Neural cell (in vitro differentiated cells): ENCODE measurements around the gene TFDP1. TPM values are rescaled to one million over a fixed set of nuclear protein-coding genes. Genes with fewer than 3 reads are reported as not detected.

Experiments
- H2AFZ ChIP-seq: fragments of 200-600, 300-800 bp; sonication (generic), shearing (Covaris generic); 2 replicates; pipeline ENCODE4 v1.6.0; 2014; ENCODE audit warnings: low read depth, mild to moderate bottlenecking, antibody characterized with exemption, low read length, moderate library complexity
- H3F3A ChIP-seq: fragments of 200-600 bp; shearing (Covaris generic); 2 replicates; pipeline ENCODE4 v1.6.1; 2016; ENCODE audit warnings: mild to moderate bottlenecking, moderate library complexity, mixed read lengths, antibody characterized with exemption, low read length; ENCODE audit not compliant: insufficient read depth, poor library complexity, severe bottlenecking
- H3K27ac ChIP-seq: fragments of 200-600, 300-800 bp; sonication (generic), shearing (Covaris generic); 2 replicates; pipeline ENCODE4 v1.5.1; 2014; ENCODE audit warnings: mild to moderate bottlenecking, low read length, moderate library complexity
- H3K27me3 ChIP-seq: fragments of 300-800, 200-600 bp; sonication (generic), shearing (Covaris generic); 2 replicates; pipeline ENCODE4 v1.6.0; 2014; ENCODE audit warnings: mild to moderate bottlenecking, low read depth, low read length, moderate library complexity; ENCODE audit not compliant: insufficient read depth
- H3K36me3 ChIP-seq: fragments of 300-800, 200-600 bp; sonication (generic), shearing (Covaris generic); 2 replicates; pipeline ENCODE4 v1.5.1; 2014; ENCODE audit warnings: mild to moderate bottlenecking, antibody characterized with exemption, low read length, moderate library complexity; ENCODE audit not compliant: insufficient read depth
- H3K4me2 ChIP-seq: fragments of 300-800, 200-600 bp; sonication (generic), shearing (Covaris generic); 2 replicates; pipeline ENCODE4 v1.6.0; 2014; ENCODE audit warnings: mild to moderate bottlenecking, low read length
- H3K4me3 ChIP-seq: fragments of 300-800, 200-600 bp; sonication (generic), shearing (Covaris generic); 2 replicates; pipeline ENCODE4 v1.5.1; 2014; ENCODE audit warnings: mild to moderate bottlenecking, low read length, moderate library complexity
- H3K79me2 ChIP-seq: fragments of 200-600 bp; shearing (Covaris generic); replicated peaks from 2 replicates; pipeline ENCODE4 v1.6.0; 2014; ENCODE audit warnings: mild to moderate bottlenecking, low read length, moderate library complexity; ENCODE audit not compliant: insufficient read depth
- H3K9ac ChIP-seq: fragments of 300-800, 200-600 bp; sonication (generic), shearing (Covaris generic); 2 replicates; pipeline ENCODE4 v1.6.1; 2016; ENCODE audit warnings: mild to moderate bottlenecking, low read length, mixed read lengths
- H3K9me2 ChIP-seq: fragments of 200-600 bp; shearing (Covaris generic); 2 replicates; pipeline ENCODE4 v1.6.1; 2016; ENCODE audit warnings: mild to moderate bottlenecking, low read length, mixed read lengths; ENCODE audit not compliant: insufficient read depth
- H3K9me3 ChIP-seq: fragments of 200-600, 300-800 bp; sonication (generic), shearing (Covaris generic); 2 replicates; pipeline ENCODE4 v1.6.1; 2016; ENCODE audit warnings: mild to moderate bottlenecking, mixed run types, low read length, moderate library complexity, mixed read lengths
- H4K20me1 ChIP-seq: fragments of 200-600 bp; shearing (Covaris generic); 2 replicates; pipeline ENCODE4 v1.6.1; 2016; ENCODE audit warnings: mild to moderate bottlenecking, mixed run types; ENCODE audit not compliant: insufficient read depth
- EP300 ChIP-seq: fragments of 450-650 bp; conservative IDR thresholded peaks from 2 replicates; pipeline ENCODE4 v1.6.1; 2014; ENCODE audit warnings: antibody characterized with exemption, mild to moderate bottlenecking, moderate library complexity; ENCODE audit not compliant: poor library complexity, severe bottlenecking
- EZH2 ChIP-seq: fragments of 200-600, 300-800 bp; shearing (Covaris generic), sonication (generic); IDR thresholded peaks from 2 replicates; pipeline ENCODE4 v1.6.1; 2014; ENCODE audit warnings: antibody characterized with exemption, low read length, borderline replicate concordance, mild to moderate bottlenecking; ENCODE audit not compliant: insufficient read depth, poor library complexity, severe bottlenecking
- MXI1 ChIP-seq: fragments of 450-650 bp; conservative IDR thresholded peaks from 2 replicates; pipeline ENCODE4 v1.6.1; 2014; ENCODE audit warnings: antibody characterized with exemption, mild to moderate bottlenecking; ENCODE audit not compliant: poor library complexity, severe bottlenecking
- POLR2AphosphoS5 ChIP-seq: IDR thresholded peaks from 2 replicates; pipeline ENCODE4 v1.6.1; 2012
- RAD21 ChIP-seq: fragments of 450-650 bp; conservative IDR thresholded peaks from 2 replicates; pipeline ENCODE4 v1.6.1; 2014; ENCODE audit warnings: antibody characterized with exemption, mild to moderate bottlenecking, moderate library complexity
- SMC3 ChIP-seq: fragments of 450-650 bp; conservative IDR thresholded peaks from 2 replicates; pipeline ENCODE4 v1.6.1; 2014; ENCODE audit warnings: antibody characterized with exemption, mild to moderate bottlenecking, moderate library complexity; ENCODE audit not compliant: poor library complexity
- TAF1 ChIP-seq: IDR thresholded peaks from 2 replicates; pipeline ENCODE4 v1.6.1; 2012; ENCODE audit warnings: low read depth
- polyA plus RNA-seq: library from polyadenylated mRNA; depleted of rRNA; stranded (reverse); fragments of >200 nt; gene quantifications from 2 replicates; pipeline ENCODE4 v1.2.3, GENCODE V29; 2014
- TF ChIP-seq, protein P1 (sequence below): fragments of 450-650 bp; IDR thresholded peaks from 2 replicates; pipeline ENCODE4 v1.5.1; 2014; ENCODE audit warnings: antibody characterized with exemption, mild to moderate bottlenecking, moderate library complexity; ENCODE audit not compliant: poor library complexity, severe bottlenecking
- TF ChIP-seq, protein P2 (sequence below): IDR thresholded peaks from 2 replicates; pipeline ENCODE4 v1.6.1; 2012; ENCODE audit warnings: borderline replicate concordance

TFDP1 gene
- polyA plus RNA-seq, 1 donor from 2014 or later: 81.2 TPM

GRCh38 chr13:113548778-113549621, 35.6 kb upstream of the TFDP1 start:
- Histone ChIP-seq H3K4me2 (no peak overlapping the region), H4K20me1 (no peaks in the 10 kb centered on the region), H3K36me3 (no peaks in the 10 kb centered on the region), H3K4me3 (no peak overlapping the region), H3K9ac (no peak overlapping the region), H3K79me2 (no peaks in the 10 kb centered on the region), H3F3A (no peaks in the 10 kb centered on the region), H3K9me2 (no peaks in the 10 kb centered on the region), H3K27ac (no peak overlapping the region), H3K27me3 (no peaks in the 10 kb centered on the region), H3K9me3 (no peaks in the 10 kb centered on the region), H2AFZ (no peak overlapping the region)
- TF ChIP-seq SMC3 (no peak), EP300 (no peak), POLR2AphosphoS5 (no peak), EZH2 (no peak), RAD21 (no peak), TAF1 (no peak), MXI1 (no peak)
- TF ChIP-seq, protein P1, sequence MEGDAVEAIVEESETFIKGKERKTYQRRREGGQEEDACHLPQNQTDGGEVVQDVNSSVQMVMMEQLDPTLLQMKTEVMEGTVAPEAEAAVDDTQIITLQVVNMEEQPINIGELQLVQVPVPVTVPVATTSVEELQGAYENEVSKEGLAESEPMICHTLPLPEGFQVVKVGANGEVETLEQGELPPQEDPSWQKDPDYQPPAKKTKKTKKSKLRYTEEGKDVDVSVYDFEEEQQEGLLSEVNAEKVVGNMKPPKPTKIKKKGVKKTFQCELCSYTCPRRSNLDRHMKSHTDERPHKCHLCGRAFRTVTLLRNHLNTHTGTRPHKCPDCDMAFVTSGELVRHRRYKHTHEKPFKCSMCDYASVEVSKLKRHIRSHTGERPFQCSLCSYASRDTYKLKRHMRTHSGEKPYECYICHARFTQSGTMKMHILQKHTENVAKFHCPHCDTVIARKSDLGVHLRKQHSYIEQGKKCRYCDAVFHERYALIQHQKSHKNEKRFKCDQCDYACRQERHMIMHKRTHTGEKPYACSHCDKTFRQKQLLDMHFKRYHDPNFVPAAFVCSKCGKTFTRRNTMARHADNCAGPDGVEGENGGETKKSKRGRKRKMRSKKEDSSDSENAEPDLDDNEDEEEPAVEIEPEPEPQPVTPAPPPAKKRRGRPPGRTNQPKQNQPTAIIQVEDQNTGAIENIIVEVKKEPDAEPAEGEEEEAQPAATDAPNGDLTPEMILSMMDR: no peak
- TF ChIP-seq, protein P2, sequence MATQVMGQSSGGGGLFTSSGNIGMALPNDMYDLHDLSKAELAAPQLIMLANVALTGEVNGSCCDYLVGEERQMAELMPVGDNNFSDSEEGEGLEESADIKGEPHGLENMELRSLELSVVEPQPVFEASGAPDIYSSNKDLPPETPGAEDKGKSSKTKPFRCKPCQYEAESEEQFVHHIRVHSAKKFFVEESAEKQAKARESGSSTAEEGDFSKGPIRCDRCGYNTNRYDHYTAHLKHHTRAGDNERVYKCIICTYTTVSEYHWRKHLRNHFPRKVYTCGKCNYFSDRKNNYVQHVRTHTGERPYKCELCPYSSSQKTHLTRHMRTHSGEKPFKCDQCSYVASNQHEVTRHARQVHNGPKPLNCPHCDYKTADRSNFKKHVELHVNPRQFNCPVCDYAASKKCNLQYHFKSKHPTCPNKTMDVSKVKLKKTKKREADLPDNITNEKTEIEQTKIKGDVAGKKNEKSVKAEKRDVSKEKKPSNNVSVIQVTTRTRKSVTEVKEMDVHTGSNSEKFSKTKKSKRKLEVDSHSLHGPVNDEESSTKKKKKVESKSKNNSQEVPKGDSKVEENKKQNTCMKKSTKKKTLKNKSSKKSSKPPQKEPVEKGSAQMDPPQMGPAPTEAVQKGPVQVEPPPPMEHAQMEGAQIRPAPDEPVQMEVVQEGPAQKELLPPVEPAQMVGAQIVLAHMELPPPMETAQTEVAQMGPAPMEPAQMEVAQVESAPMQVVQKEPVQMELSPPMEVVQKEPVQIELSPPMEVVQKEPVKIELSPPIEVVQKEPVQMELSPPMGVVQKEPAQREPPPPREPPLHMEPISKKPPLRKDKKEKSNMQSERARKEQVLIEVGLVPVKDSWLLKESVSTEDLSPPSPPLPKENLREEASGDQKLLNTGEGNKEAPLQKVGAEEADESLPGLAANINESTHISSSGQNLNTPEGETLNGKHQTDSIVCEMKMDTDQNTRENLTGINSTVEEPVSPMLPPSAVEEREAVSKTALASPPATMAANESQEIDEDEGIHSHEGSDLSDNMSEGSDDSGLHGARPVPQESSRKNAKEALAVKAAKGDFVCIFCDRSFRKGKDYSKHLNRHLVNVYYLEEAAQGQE: no peak

GRCh38 chr13:113550453-113550852, 34.1 kb upstream of the TFDP1 start:
- Histone ChIP-seq H3K9me2 (no peaks in the 10 kb centered on the region), H3K36me3 (no peaks in the 10 kb centered on the region), H3K9ac (no peak overlapping the region), H3K4me3 (no peak overlapping the region), H2AFZ (no peak overlapping the region), H3K4me2 (no peak overlapping the region), H3F3A (no peaks in the 10 kb centered on the region), H4K20me1 (no peaks in the 10 kb centered on the region), H3K27me3 (no peaks in the 10 kb centered on the region), H3K9me3 (no peaks in the 10 kb centered on the region), H3K79me2 (no peaks in the 10 kb centered on the region), H3K27ac (no peak overlapping the region)
- TF ChIP-seq SMC3 (no peak), EZH2 (no peak)
- TF ChIP-seq, protein P1: no peak
